ENCODE measurements around the gene CREB3L2.
"Not testable (repeated sequence)": the region's sequence is repeated elsewhere in the genome, so short reads cannot be mapped to it uniquely, and the experiment has no call there.

The CREB3L2 gene

GRCh38 chr7:137926206-137926605 lies 75.7 kb downstream of the CREB3L2 start:
- not testable (repeated sequence) for DNase-seq

- DNase-seq = no peak
Observed at GRCh38 chr7:137925754-137926153, 76.1 kb downstream of the CREB3L2 start.

- DNase-seq = no peak
Observed at GRCh38 chr7:137925091-137925490, 76.8 kb downstream of the CREB3L2 start.

GRCh38 chr7:137923380-137923779 lies 78.5 kb downstream of the CREB3L2 start:
- no peak for DNase-seq

- DNase-seq = no peak
Observed at GRCh38 chr7:137920637-137921399, 81.1 kb downstream of the CREB3L2 start.

GRCh38 chr7:137919987-137920386 lies 81.9 kb downstream of the CREB3L2 start:
- DNase-seq = no peak

- DNase-seq = peak; percentile 78
Observed at GRCh38 chr7:137916980-137917645, 84.8 kb downstream of the CREB3L2 start.

GRCh38 chr7:137916564-137916963 lies 85.3 kb downstream of the CREB3L2 start:
- DNase-seq = no peak

- peak; percentile 18 for DNase-seq
Observed at GRCh38 chr7:137915266-137915665, 86.6 kb downstream of the CREB3L2 start.

- no peak for DNase-seq
Observed at GRCh38 chr7:137913985-137914384, 87.9 kb downstream of the CREB3L2 start.

- DNase-seq = no peak
Observed at GRCh38 chr7:137909042-137909441, 92.8 kb downstream of the CREB3L2 start.

GRCh38 chr7:137908106-137908505 lies 93.8 kb downstream of the CREB3L2 start:
- no peak for DNase-seq

GRCh38 chr7:137906636-137907035 lies 95.2 kb downstream of the CREB3L2 start:
- DNase-seq = not testable (repeated sequence)

- no peak for DNase-seq
Observed at GRCh38 chr7:137904833-137905232, 97.1 kb downstream of the CREB3L2 start.

GRCh38 chr7:137903382-137904169 lies 98.3 kb downstream of the CREB3L2 start:
- DNase-seq = peak; percentile 68

GRCh38 chr7:137900137-137900536 lies 101.7 kb downstream of the CREB3L2 start:
- DNase-seq = no peak

- peak; percentile 67 for DNase-seq
Observed at GRCh38 chr7:137898839-137899721, 102.8 kb downstream of the CREB3L2 start.

- no peak for DNase-seq
Observed at GRCh38 chr7:137895301-137896221, 106.3 kb downstream of the CREB3L2 start.

- DNase-seq = no peak
Observed at GRCh38 chr7:137893143-137893742, 108.6 kb downstream of the CREB3L2 start.

- no peak for DNase-seq
Observed at GRCh38 chr7:137891016-137891655, 110.8 kb downstream of the CREB3L2 start.

All from kidney glomerular epithelial cell (primary cell).